Smooth muscle cell (in vitro differentiated cells): Measurements from ENCODE around the gene ACOX2. TPM values are rescaled to one million over a fixed set of nuclear protein-coding genes. Genes with fewer than 3 reads are reported as not detected.

Experiments used
- DNase-seq: peaks from one replicate; lab custom pipeline; 2025; ENCODE audit not compliant: unreplicated experiment; lab: John Stamatoyannopoulos, UW
- H2AFZ ChIP-seq: fragments of 200-600 bp; sonication (generic); 2 replicates; pipeline ENCODE4 v1.6.0; 2016; ENCODE audit warnings: antibody characterized with exemption, low read depth, mild to moderate bottlenecking
- H3F3A ChIP-seq: fragments of 200-600 bp; sonication (generic); 2 replicates; pipeline ENCODE4 v1.6.0; 2017; ENCODE audit warnings: antibody characterized with exemption, low read depth
- H3K27ac ChIP-seq: fragments of 200-600 bp; sonication (generic); 2 replicates; pipeline ENCODE4 v1.5.1; 2016; ENCODE audit warnings: low read depth, mild to moderate bottlenecking
- H3K27me3 ChIP-seq: fragments of 200-600 bp; sonication (generic); 2 replicates; pipeline ENCODE4 v1.6.1; 2016; ENCODE audit warnings: low read depth, mild to moderate bottlenecking
- H3K36me3 ChIP-seq: fragments of 200-600 bp; sonication (generic); 2 replicates; pipeline ENCODE4 v1.5.1; 2016; ENCODE audit warnings: low read depth
- H3K4me1 ChIP-seq: fragments of 200-600 bp; sonication (generic); 2 replicates; pipeline ENCODE4 v1.5.1; 2016; ENCODE audit warnings: low read depth
- H3K4me2 ChIP-seq: fragments of 200-600 bp; sonication (generic); 2 replicates; pipeline ENCODE4 v1.6.0; 2016; ENCODE audit warnings: mild to moderate bottlenecking
- H3K4me3 ChIP-seq: fragments of 200-600 bp; sonication (generic); 2 replicates; pipeline ENCODE4 v1.5.1; 2016; ENCODE audit warnings: mild to moderate bottlenecking
- H3K79me2 ChIP-seq: fragments of 200-600 bp; sonication (generic); 2 replicates; pipeline ENCODE4 v1.6.0; 2016; ENCODE audit warnings: low read depth, mild to moderate bottlenecking
- H3K9ac ChIP-seq: fragments of 200-600 bp; sonication (generic); 2 replicates; pipeline ENCODE4 v1.6.0; 2016; ENCODE audit warnings: low read depth
- H3K9me3 ChIP-seq: fragments of 200-600 bp; sonication (generic); replicated peaks from 2 replicates; pipeline ENCODE4 v1.5.1; 2016; ENCODE audit warnings: low read depth
- H4K20me1 ChIP-seq: fragments of 200-600 bp; sonication (generic); 2 replicates; pipeline ENCODE4 v1.6.0; 2016; ENCODE audit warnings: low read depth
- CTCF ChIP-seq: fragments of 200-600 bp; sonication (generic); IDR thresholded peaks from 2 replicates; pipeline ENCODE4 v1.5.1; 2017; ENCODE audit warnings: borderline replicate concordance, mild to moderate bottlenecking, antibody characterized with exemption; ENCODE audit not compliant: insufficient read depth, poor library complexity, severe bottlenecking
- WGBS: methylation state at CpG from one replicate; pipeline ENCODE4 v1.1.7; 2016; ENCODE audit warnings: low lambda C conversion rate; 5-methylcytosine and 5-hydroxymethylcytosine counted together
- polyA plus RNA-seq: library from polyadenylated mRNA; unstranded; fragments of >200 nt; fragmentation: Nextera tagmentation; extraction: Ambion mirVana; gene quantifications from 2 replicates; pipeline ENCODE4 v1.2.1, GENCODE V29; 2016
- total RNA-seq: library from RNA; depleted of rRNA; stranded (reverse); fragments of >200 nt; gene quantifications from 2 replicates; pipeline ENCODE4 v1.2.3, GENCODE V29; 2014

The ACOX2 gene
- total and polyA plus RNA-seq, 2 experiments from 2014 or later, result 8.5 to 13.2 TPM

GRCh38 chr3:58574682-58575081, 37.7 kb upstream of the ACOX2 start:
- H3K9me3 ChIP-seq, result no peaks in the 10 kb centered on the region
- H3K27ac ChIP-seq, result no peak overlapping the region
- DNase-seq, result no peak
- H3K9ac ChIP-seq, result no peak overlapping the region
- H3F3A ChIP-seq, result no peaks in the 10 kb centered on the region
- no peak overlapping the region for H2AFZ ChIP-seq
- 94% methylated on average over 4 of the region's 4 CpGs for WGBS
- no peaks in the 10 kb centered on the region for H3K79me2 ChIP-seq
- H3K4me3 ChIP-seq, result no peak overlapping the region
- no peaks in the 10 kb centered on the region for H4K20me1 ChIP-seq
- H3K27me3 ChIP-seq, result peaks cover 5% of the 10 kb centered on the region
- H3K4me2 ChIP-seq, result no peak overlapping the region
- H3K36me3 ChIP-seq, result no peaks in the 10 kb centered on the region
- H3K4me1 ChIP-seq, result peaks cover 14% of the 10 kb centered on the region
- TF ChIP-seq CTCF, result no peak

- Histone ChIP-seq H3K4me3 (no peak overlapping the region), H3K36me3 (no peaks in the 10 kb centered on the region), H2AFZ (no peak overlapping the region), H4K20me1 (no peaks in the 10 kb centered on the region), H3K4me2 (no peak overlapping the region), H3K4me1 (peaks cover 14% of the 10 kb centered on the region), H3K9me3 (no peaks in the 10 kb centered on the region), H3F3A (no peaks in the 10 kb centered on the region), H3K9ac (no peak overlapping the region), H3K27ac (no peak overlapping the region), H3K79me2 (no peaks in the 10 kb centered on the region), H3K27me3 (peaks cover 5% of the 10 kb centered on the region)
- DNase-seq, result no peak
- TF ChIP-seq CTCF, result no peak
- 74% methylated on average over 3 of the region's 3 CpGs for WGBS
Observed at GRCh38 chr3:58574106-58574505, 37.1 kb upstream of the ACOX2 start.

- Histone ChIP-seq H3K36me3 (no peaks in the 10 kb centered on the region), H3K9ac (no peak overlapping the region), H3K27me3 (peaks cover 5% of the 10 kb centered on the region), H3K9me3 (no peaks in the 10 kb centered on the region), H3K79me2 (no peaks in the 10 kb centered on the region), H3K4me2 (no peak overlapping the region), H2AFZ (no peak overlapping the region), H3K4me3 (no peak overlapping the region), H3F3A (no peaks in the 10 kb centered on the region), H4K20me1 (no peaks in the 10 kb centered on the region), H3K27ac (no peak overlapping the region), H3K4me1 (peaks cover 14% of the 10 kb centered on the region)
- TF ChIP-seq CTCF, result no peak
- DNase-seq, result no peak
- WGBS, result 77% methylated on average over 6 of the region's 6 CpGs
Observed at GRCh38 chr3:58573640-58574039, 36.6 kb upstream of the ACOX2 start.

- DNase-seq, result no peak
Observed at GRCh38 chr3:58572634-58573230, 35.7 kb upstream of the ACOX2 start.

More at GRCh38 chr3:58572634-58573230, 35.7 kb upstream of the ACOX2 start:
- Histone ChIP-seq H3F3A (no peaks in the 10 kb centered on the region), H3K9ac (no peak overlapping the region), H4K20me1 (no peaks in the 10 kb centered on the region), H3K27ac (no peak overlapping the region), H3K4me2 (no peak overlapping the region), H3K4me1 (peaks cover 13% of the 10 kb centered on the region), H3K36me3 (no peaks in the 10 kb centered on the region), H3K4me3 (no peak overlapping the region), H2AFZ (no peak overlapping the region), H3K27me3 (peaks cover 5% of the 10 kb centered on the region), H3K9me3 (no peaks in the 10 kb centered on the region), H3K79me2 (no peaks in the 10 kb centered on the region)
- 95% methylated on average over 7 of the region's 7 CpGs for WGBS
- TF ChIP-seq CTCF, result no peak
